Glomerular visceral epithelial cell (primary cell): ENCODE data around the gene GTF3C2.

Experiments
- DNase-seq: peaks from one replicate; pipeline ENCODE4 v3.0.0-alpha.2; 2016; ENCODE audit errors: extremely low spot score

The GTF3C2 gene, protein sequence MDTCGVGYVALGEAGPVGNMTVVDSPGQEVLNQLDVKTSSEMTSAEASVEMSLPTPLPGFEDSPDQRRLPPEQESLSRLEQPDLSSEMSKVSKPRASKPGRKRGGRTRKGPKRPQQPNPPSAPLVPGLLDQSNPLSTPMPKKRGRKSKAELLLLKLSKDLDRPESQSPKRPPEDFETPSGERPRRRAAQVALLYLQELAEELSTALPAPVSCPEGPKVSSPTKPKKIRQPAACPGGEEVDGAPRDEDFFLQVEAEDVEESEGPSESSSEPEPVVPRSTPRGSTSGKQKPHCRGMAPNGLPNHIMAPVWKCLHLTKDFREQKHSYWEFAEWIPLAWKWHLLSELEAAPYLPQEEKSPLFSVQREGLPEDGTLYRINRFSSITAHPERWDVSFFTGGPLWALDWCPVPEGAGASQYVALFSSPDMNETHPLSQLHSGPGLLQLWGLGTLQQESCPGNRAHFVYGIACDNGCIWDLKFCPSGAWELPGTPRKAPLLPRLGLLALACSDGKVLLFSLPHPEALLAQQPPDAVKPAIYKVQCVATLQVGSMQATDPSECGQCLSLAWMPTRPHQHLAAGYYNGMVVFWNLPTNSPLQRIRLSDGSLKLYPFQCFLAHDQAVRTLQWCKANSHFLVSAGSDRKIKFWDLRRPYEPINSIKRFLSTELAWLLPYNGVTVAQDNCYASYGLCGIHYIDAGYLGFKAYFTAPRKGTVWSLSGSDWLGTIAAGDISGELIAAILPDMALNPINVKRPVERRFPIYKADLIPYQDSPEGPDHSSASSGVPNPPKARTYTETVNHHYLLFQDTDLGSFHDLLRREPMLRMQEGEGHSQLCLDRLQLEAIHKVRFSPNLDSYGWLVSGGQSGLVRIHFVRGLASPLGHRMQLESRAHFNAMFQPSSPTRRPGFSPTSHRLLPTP

DNA sequence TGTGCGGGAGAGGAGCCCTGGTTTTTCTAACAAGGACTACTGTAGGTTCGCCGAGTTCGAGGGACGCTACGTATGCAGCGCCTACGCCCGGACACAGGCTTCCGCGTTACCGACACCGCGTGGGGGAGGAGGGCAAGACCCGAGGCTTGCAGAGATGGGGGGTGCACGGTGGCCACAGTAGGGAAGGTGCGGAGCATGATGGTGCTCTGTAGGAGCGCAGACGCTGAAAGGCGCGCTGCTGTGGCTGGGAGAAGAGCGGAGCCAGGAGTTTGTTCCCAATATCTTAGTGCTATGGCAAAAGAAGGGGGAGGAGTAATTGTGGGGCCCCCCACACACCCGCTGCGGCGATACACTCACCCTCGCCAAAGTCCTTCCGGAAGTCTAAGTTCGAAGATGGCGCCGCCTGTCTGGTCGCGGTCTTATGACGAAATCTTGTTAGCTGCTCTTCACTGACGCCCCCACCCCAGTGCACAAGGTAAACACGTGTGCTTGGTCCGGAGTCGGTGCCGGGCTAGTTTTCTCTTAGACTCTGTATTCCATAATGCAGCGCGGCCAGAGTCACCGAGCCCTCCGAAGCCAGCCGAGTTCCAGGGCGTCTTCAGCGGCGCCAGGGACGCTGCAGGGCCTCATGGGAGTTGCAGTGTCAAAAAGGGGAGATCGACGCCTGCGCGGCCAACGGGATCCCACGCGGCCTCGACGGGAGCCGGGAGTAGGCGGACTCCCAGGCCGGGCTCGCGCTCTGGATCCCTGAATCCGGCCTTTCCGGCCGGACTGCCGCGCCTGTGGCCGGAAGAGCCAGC is at the start of gene GTF3C2:
GTF3C2 (minus strand) TSS at position 383 of the 800 bp plus-strand sequence. CDS start 13,210 bp downstream, outside the sequence.
- DNase-seq: peak; percentile 95

GRCh38 chr2:27400348-27401135 is 44.0 kb upstream of the GTF3C2 start:
- DNase-seq: no peak

DNA sequence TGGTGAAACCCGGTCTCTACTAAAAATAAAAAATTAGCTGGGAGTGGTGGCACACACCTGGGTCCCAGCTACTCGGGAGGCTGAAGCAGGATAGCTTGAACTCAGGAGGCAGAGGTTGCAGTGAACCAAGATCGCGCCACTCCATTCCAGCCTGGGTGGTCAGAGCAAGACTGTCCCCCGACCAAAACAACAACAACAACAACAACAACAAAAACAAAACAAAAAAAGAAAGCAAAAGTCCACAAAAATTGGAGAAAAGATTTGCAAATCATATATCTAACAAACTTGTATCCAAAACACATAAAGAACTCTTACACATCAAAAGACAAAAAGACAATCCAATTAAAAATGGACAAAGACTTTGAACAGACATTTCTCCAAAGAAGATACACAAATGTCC is 42.4 kb upstream of the GTF3C2 start:
- no peak for DNase-seq

- DNase-seq: no peak
Measured at GRCh38 chr2:27393225-27393624, 36.7 kb upstream of the GTF3C2 start.

- DNase-seq: no peak
Measured at GRCh38 chr2:27390822-27391679, 34.5 kb upstream of the GTF3C2 start.

- no peak for DNase-seq
Measured at GRCh38 chr2:27381577-27382181, 25.1 kb upstream of the GTF3C2 start.

DNA sequence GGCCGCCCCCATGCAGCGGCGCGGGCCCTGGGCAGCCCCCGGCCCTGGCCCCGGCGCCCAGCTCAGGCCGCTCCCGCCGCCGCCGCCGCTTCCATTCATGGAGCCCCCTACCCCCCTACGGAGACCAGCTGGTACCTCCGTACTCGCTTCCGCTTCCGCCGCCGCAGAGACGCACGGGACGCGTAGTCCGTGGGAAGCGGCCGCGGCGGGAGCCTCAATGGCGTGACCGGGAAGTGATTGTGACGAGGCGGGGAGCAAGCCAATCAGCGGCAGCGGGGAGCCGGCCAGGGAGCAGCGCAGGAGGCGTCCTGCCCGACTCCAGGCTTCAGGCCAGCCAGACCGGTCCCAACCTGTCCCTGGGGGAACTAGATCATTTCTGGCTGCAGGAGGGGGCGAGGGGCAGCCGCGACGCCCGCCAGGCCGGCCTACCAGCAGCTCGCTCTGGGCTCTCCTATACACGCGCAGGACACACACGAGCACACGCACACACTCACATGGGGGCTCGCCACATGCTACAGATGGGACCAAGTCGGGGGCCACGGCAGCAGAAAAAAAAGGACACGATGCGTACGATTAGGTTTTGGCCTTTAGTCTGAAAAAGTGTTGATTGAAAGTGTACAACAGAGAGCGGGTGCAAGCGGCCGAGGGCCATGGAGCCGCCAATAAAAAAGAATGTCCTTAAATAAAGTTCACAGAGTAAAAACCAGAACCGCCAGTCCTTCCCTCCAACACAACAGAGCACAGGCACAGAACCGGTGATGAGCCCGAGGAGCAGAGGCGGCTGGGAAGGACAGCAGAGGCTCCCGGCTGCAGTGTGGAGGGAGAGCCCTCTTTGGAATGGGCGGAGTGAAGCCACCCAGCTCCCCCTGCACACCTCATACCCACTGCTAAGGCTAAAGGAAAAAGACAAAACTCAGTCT is 24.3 kb upstream of the GTF3C2 start, which contains the start of gene ZNF513:
ZNF513 (minus strand) TSS at position 109 of the 920 bp plus-strand sequence. CDS start 208 bp downstream, outside the sequence.
- DNase-seq: peak; percentile 62

- peak; percentile 24 for DNase-seq
Measured at GRCh38 chr2:27379836-27380625, 23.5 kb upstream of the GTF3C2 start.

GRCh38 chr2:27379383-27379835 is 22.8 kb upstream of the GTF3C2 start:
- DNase-seq: no peak

DNA sequence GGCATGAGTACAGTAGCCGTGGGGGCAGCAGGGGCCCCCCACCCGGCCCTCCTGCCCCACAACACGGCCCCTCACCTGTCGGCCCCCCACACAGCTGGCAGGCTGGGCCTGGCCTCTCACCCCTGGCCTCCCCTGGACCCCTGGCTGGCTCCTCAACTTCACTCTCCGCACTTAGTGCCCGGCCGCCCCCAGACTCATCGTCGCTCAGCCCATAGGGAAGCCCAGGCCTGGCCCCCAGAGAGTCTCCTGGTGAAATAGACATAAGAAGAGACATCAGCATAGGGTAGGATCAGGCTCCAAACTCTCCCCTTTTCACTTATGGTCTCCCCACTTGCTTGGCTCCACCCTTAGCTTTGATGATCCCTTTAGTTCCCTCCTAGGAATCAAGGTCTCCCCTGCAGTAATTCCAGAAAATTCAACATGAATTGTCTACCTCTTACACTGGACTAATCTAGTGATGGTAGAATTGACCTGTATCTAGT is 22.3 kb upstream of the GTF3C2 start:
- no peak for DNase-seq

DNA sequence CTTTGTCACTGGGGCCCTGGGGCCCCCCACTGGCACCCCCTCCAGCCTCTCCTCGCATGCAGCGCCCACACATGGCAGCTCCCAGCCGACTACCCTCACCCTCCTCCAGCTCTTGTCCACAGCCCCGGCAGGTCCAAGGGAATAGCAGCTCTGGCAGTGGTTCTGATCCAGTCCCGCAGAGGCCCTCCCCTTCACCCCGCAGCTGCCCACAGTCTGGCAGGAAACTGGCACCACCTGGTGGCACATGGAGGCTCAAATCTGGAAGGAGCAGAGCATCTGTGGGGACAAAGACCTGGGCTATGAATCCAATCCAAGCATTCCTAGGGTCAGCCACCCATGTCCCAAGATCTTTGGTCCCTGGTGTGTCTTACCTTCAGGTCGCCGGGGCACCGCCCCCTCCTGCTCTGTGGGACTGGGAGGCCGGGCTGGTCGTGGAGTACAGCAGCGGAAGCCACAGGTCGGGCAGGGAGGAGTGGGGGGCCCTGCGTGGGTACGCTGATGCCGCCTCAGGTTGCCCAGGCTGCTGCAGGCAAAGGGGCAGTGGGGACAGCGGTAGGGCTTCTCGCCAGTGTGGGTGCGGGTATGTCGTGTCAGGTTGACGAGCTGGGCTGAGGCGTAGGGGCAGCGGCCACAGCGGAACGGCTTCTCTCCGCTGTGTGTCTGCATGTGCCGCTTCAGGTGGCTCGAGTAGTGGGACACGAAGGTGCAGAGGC is 21.7 kb upstream of the GTF3C2 start:
- DNase-seq: peak; percentile 30

DNA sequence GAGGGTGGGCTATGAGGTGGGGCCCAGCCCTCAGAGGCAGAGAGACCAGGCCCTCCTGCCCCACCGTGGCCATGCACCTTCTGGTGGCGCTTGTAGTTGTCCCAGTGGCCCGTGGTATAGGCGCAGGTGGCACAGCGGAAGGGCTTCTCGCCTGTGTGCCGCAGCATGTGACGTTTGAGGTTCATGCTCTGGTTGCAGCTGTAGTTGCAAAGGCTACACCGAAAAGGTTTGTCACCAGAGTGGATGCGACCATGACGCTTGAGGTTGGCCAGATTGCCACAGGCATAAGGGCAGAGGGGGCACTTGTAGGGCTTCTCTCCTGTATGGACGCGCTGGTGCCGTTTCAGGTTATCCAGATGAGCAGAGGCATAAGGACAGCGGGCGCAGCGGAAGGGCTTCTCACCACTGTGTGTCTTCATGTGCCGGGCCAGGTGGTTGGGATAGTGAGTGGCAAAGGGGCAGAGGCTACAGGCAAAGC is 21.1 kb upstream of the GTF3C2 start:
- no peak for DNase-seq

GRCh38 chr2:27376866-27377617 is 20.5 kb upstream of the GTF3C2 start:
- DNase-seq: no peak

- no peak for DNase-seq
Measured at GRCh38 chr2:27376151-27376865, 19.7 kb upstream of the GTF3C2 start.

DNA sequence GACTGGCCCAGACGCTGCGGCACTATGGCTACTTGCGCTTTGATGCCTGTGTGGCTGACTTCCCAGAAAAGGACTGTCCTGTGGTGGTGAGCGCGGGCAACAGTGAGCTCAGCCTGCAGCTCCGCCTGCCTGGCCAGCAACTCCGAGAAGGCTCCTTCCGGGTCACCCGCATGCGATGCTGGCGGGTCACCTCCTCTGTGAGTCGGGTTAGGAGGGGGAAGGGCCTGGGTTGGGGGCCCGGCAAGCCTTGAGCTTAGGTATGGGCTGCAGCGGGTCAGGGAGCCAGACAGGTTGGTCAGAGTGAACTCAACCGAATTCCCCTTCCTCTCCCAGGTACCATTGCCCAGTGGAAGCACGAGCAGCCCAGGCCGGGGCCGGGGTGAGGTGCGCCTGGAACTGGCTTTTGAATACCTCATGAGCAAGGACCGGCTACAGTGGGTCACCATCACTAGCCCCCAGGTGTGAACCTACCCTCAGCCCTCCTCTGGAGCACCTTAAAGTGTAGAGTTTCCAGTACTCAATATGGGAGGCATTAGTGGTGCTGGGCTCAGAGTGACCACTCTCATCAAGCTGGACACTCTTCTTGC is 19.0 kb upstream of the GTF3C2 start:
- DNase-seq: no peak
